Prostate gland (tissue), 2 donors: ENCODE data around the gene PTPRO.

ENCODE experiments used
- CTCF ChIP-seq, 4 experiments: fragments of 200-600 bp in 2 of 4; fragments of 450-650 bp in 2 of 4; sonication (generic) in 2 of 4; IDR thresholded peaks; 1 replicate in 3 of 4; 2 replicates in 1 of 4; pipeline ENCODE4 v1.5.1; 2016 to 2019; ENCODE audit warnings: antibody characterized with exemption in 4 of 4, mild to moderate bottlenecking in 2 of 4, moderate library complexity in 2 of 4
- POLR2A ChIP-seq: fragments of 450-650 bp; IDR thresholded peaks from one replicate; pipeline ENCODE4 v1.6.1; 2016; ENCODE audit warnings: antibody characterized with exemption, mild to moderate bottlenecking

- no peak for TF ChIP-seq CTCF (IDR thresholded peaks at IDR 0.05)
- TF ChIP-seq POLR2A, result no peak
These were observed 113.3 kb downstream of the PTPRO start for GRCh38 chr12:15435597-15435996.
